ENCODE measurements around the gene CAPN12. TPM values are rescaled to one million over a fixed set of nuclear protein-coding genes. Genes with fewer than 3 reads are reported as not detected.

CAPN12 gene
- total RNA-seq, 1 donor from 2014 or later, result 3.6 TPM

GRCh38 chr19:38740932-38741331, 3.3 kb downstream of the CAPN12 start:
- H3K4me1 Mint-ChIP-seq (ENCODE audit: low read depth), result peaks cover 16% of the 10 kb centered on the region
- peaks cover 6% of the 10 kb centered on the region for H3K27me3 Mint-ChIP-seq (ENCODE audit: low read depth)
- intact Hi-C loops (cut with micrococcal nuclease), result no loop called here
- H3K4me3 Mint-ChIP-seq (ENCODE audit: low read depth), result no peak overlapping the region
- peaks cover 2% of the 10 kb centered on the region for H3K36me3 Mint-ChIP-seq (ENCODE audit: low read depth)
- no peaks in the 10 kb centered on the region for H3K9me3 Mint-ChIP-seq
- no peak for DNase-seq (ENCODE audit: low spot score)
- no peak overlapping the region for H3K27ac Mint-ChIP-seq

GRCh38 chr19:38740257-38740592, 4.0 kb downstream of the CAPN12 start:
- H3K27me3 Mint-ChIP-seq (ENCODE audit: low read depth), result peaks cover 6% of the 10 kb centered on the region
- DNase-seq (ENCODE audit: low spot score), result no peak
- H3K4me1 Mint-ChIP-seq (ENCODE audit: low read depth), result peaks cover 18% of the 10 kb centered on the region
- H3K36me3 Mint-ChIP-seq (ENCODE audit: low read depth), result peaks cover 2% of the 10 kb centered on the region
- no peaks in the 10 kb centered on the region for H3K9me3 Mint-ChIP-seq
- intact Hi-C loops (cut with micrococcal nuclease), result no loop called here
- no peak overlapping the region for H3K4me3 Mint-ChIP-seq (ENCODE audit: low read depth)
- no peak overlapping the region for H3K27ac Mint-ChIP-seq

- no peak overlapping the region for H3K4me3 Mint-ChIP-seq (ENCODE audit: low read depth)
- no peaks in the 10 kb centered on the region for H3K9me3 Mint-ChIP-seq
- H3K27ac Mint-ChIP-seq, result no peak overlapping the region
- peaks cover 24% of the 10 kb centered on the region for H3K4me1 Mint-ChIP-seq (ENCODE audit: low read depth)
- peaks cover 6% of the 10 kb centered on the region for H3K27me3 Mint-ChIP-seq (ENCODE audit: low read depth)
- intact Hi-C loops (cut with micrococcal nuclease), result loop anchor here (5.0 kb wide), 1 partner anchor 93 kb away; the partner anchor contains the start of gene ECH1
- peaks cover 2% of the 10 kb centered on the region for H3K36me3 Mint-ChIP-seq (ENCODE audit: low read depth)
- DNase-seq (ENCODE audit: low spot score), result no peak
These were observed 4.6 kb downstream of the CAPN12 start for GRCh38 chr19:38739440-38740256.

GRCh38 chr19:38737921-38738737, 6.1 kb downstream of the CAPN12 start:
- no peak for DNase-seq (ENCODE audit: low spot score)
- peaks cover 38% of the 10 kb centered on the region for H3K4me1 Mint-ChIP-seq (ENCODE audit: low read depth)
- peak overlapping the region; percentile 69 for H3K4me3 Mint-ChIP-seq (ENCODE audit: low read depth)
- H3K27me3 Mint-ChIP-seq (ENCODE audit: low read depth), result peaks cover 6% of the 10 kb centered on the region
- intact Hi-C loops (cut with micrococcal nuclease), result loop anchor here (5.0 kb wide), 1 partner anchor 94 kb away; the partner anchor contains the start of gene ECH1
- peaks cover 2% of the 10 kb centered on the region for H3K36me3 Mint-ChIP-seq (ENCODE audit: low read depth)
- H3K27ac Mint-ChIP-seq, result peak overlapping the region; percentile 44
- H3K9me3 Mint-ChIP-seq, result no peaks in the 10 kb centered on the region

GRCh38 chr19:38737281-38737865, 6.9 kb downstream of the CAPN12 start:
- Mint-ChIP-seq H3K4me1 (ENCODE audit: low read depth) (peaks cover 38% of the 10 kb centered on the region), H3K27ac (peak overlapping the region; percentile 44)

GRCh38 chr19:38736413-38737280, 7.6 kb downstream of the CAPN12 start:
- H3K9me3 Mint-ChIP-seq, result no peaks in the 10 kb centered on the region
- peaks cover 16% of the 10 kb centered on the region for H3K36me3 Mint-ChIP-seq (ENCODE audit: low read depth)
- peaks cover 6% of the 10 kb centered on the region for H3K27me3 Mint-ChIP-seq (ENCODE audit: low read depth)
- DNase-seq (ENCODE audit: low spot score), result no peak
- intact Hi-C loops (cut with micrococcal nuclease), result loop anchor here (5.0 kb wide), 1 partner anchor 96 kb away; the partner anchor contains the start of gene ECH1
- H3K4me3 Mint-ChIP-seq (ENCODE audit: low read depth), result peak overlapping the region; percentile 66
- peaks cover 38% of the 10 kb centered on the region for H3K4me1 Mint-ChIP-seq (ENCODE audit: low read depth)
- peak overlapping the region; percentile 38 for H3K27ac Mint-ChIP-seq

More at GRCh38 chr19:38737281-38737865, 6.9 kb downstream of the CAPN12 start:
- peaks cover 6% of the 10 kb centered on the region for H3K27me3 Mint-ChIP-seq (ENCODE audit: low read depth)
- no peaks in the 10 kb centered on the region for H3K9me3 Mint-ChIP-seq
- H3K36me3 Mint-ChIP-seq (ENCODE audit: low read depth), result peaks cover 9% of the 10 kb centered on the region
- no peak for DNase-seq (ENCODE audit: low spot score)
- intact Hi-C loops (cut with micrococcal nuclease), result loop anchor here (5.0 kb wide), 1 partner anchor 95 kb away; the partner anchor contains the start of gene ECH1
- peak overlapping the region; percentile 69 for H3K4me3 Mint-ChIP-seq (ENCODE audit: low read depth)

- H3K36me3 Mint-ChIP-seq (ENCODE audit: low read depth), result peaks cover 18% of the 10 kb centered on the region
- H3K4me3 Mint-ChIP-seq (ENCODE audit: low read depth), result peak overlapping the region; percentile 64
- peak overlapping the region; percentile 72 for H3K27ac Mint-ChIP-seq
- DNase-seq (ENCODE audit: low spot score), result peak; percentile 43
- intact Hi-C loops (cut with micrococcal nuclease), result loop anchor here (5.0 kb wide), 1 partner anchor 96 kb away; the partner anchor contains the start of gene ECH1
- H3K27me3 Mint-ChIP-seq (ENCODE audit: low read depth), result peaks cover 6% of the 10 kb centered on the region
- no peaks in the 10 kb centered on the region for H3K9me3 Mint-ChIP-seq
- H3K4me1 Mint-ChIP-seq (ENCODE audit: low read depth), result peaks cover 38% of the 10 kb centered on the region
These were observed 8.2 kb downstream of the CAPN12 start for GRCh38 chr19:38736036-38736412.

- no peaks in the 10 kb centered on the region for H3K9me3 Mint-ChIP-seq
- peak overlapping the region; percentile 85 for H3K27ac Mint-ChIP-seq
- H3K4me3 Mint-ChIP-seq (ENCODE audit: low read depth), result peak overlapping the region; percentile 62
- intact Hi-C loops (cut with micrococcal nuclease), result loop anchor here (5.0 kb wide), 1 partner anchor 97 kb away; the partner anchor contains the start of gene ECH1
- no peak for DNase-seq (ENCODE audit: low spot score)
- peaks cover 23% of the 10 kb centered on the region for H3K36me3 Mint-ChIP-seq (ENCODE audit: low read depth)
- H3K27me3 Mint-ChIP-seq (ENCODE audit: low read depth), result peaks cover 6% of the 10 kb centered on the region
- H3K4me1 Mint-ChIP-seq (ENCODE audit: low read depth), result peaks cover 38% of the 10 kb centered on the region
These were observed 9.0 kb downstream of the CAPN12 start for GRCh38 chr19:38735257-38735686.

- Mint-ChIP-seq H3K27ac (peak overlapping the region; percentile 85), H3K9me3 (no peaks in the 10 kb centered on the region), H3K4me1 (ENCODE audit: low read depth) (peaks cover 35% of the 10 kb centered on the region), H3K27me3 (ENCODE audit: low read depth) (peaks cover 6% of the 10 kb centered on the region), H3K36me3 (ENCODE audit: low read depth) (peaks cover 29% of the 10 kb centered on the region), H3K4me3 (ENCODE audit: low read depth) (peak overlapping the region; percentile 62)
- intact Hi-C loops (cut with micrococcal nuclease), result loop anchor here (5.0 kb wide), 2 partner anchors 98 to 198 kb away; partner anchors contain the start of genes ECH1, MRPS12 and SARS2
- DNase-seq (ENCODE audit: low spot score), result peak; percentile 42
These were observed 9.6 kb downstream of the CAPN12 start for GRCh38 chr19:38734426-38735256.

GRCh38 chr19:38734176-38734425, 10.2 kb downstream of the CAPN12 start:
- Mint-ChIP-seq H3K4me3 (ENCODE audit: low read depth) (peak overlapping the region; percentile 62), H3K9me3 (no peaks in the 10 kb centered on the region), H3K36me3 (ENCODE audit: low read depth) (peaks cover 32% of the 10 kb centered on the region), H3K27me3 (ENCODE audit: low read depth) (peaks cover 6% of the 10 kb centered on the region), H3K4me1 (ENCODE audit: low read depth) (peaks cover 37% of the 10 kb centered on the region), H3K27ac (peak overlapping the region; percentile 85)
- no peak for DNase-seq (ENCODE audit: low spot score)
- intact Hi-C loops (cut with micrococcal nuclease), result loop anchor here (5.0 kb wide), 1 partner anchor 198 kb away; the partner anchor contains the start of genes MRPS12 and SARS2

GRCh38 chr19:38733493-38734175, 10.6 kb downstream of the CAPN12 start:
- H3K27ac Mint-ChIP-seq, result peak overlapping the region; percentile 85
- H3K27me3 Mint-ChIP-seq (ENCODE audit: low read depth), result peaks cover 6% of the 10 kb centered on the region
- intact Hi-C loops (cut with micrococcal nuclease), result loop anchor here (5.0 kb wide), 1 partner anchor 199 kb away; the partner anchor contains the start of genes MRPS12 and SARS2
- peaks cover 36% of the 10 kb centered on the region for H3K4me1 Mint-ChIP-seq (ENCODE audit: low read depth)
- H3K36me3 Mint-ChIP-seq (ENCODE audit: low read depth), result peaks cover 32% of the 10 kb centered on the region
- H3K9me3 Mint-ChIP-seq, result no peaks in the 10 kb centered on the region
- H3K4me3 Mint-ChIP-seq (ENCODE audit: low read depth), result peak overlapping the region; percentile 62
- DNase-seq (ENCODE audit: low spot score), result peak; percentile 8
